Measurements from ENCODE around the gene HDAC7.
"Not testable (repeated sequence)": the region's sequence is repeated elsewhere in the genome, so short reads cannot be mapped to it uniquely, and the experiment has no call there.

HDAC7 gene

DNA sequence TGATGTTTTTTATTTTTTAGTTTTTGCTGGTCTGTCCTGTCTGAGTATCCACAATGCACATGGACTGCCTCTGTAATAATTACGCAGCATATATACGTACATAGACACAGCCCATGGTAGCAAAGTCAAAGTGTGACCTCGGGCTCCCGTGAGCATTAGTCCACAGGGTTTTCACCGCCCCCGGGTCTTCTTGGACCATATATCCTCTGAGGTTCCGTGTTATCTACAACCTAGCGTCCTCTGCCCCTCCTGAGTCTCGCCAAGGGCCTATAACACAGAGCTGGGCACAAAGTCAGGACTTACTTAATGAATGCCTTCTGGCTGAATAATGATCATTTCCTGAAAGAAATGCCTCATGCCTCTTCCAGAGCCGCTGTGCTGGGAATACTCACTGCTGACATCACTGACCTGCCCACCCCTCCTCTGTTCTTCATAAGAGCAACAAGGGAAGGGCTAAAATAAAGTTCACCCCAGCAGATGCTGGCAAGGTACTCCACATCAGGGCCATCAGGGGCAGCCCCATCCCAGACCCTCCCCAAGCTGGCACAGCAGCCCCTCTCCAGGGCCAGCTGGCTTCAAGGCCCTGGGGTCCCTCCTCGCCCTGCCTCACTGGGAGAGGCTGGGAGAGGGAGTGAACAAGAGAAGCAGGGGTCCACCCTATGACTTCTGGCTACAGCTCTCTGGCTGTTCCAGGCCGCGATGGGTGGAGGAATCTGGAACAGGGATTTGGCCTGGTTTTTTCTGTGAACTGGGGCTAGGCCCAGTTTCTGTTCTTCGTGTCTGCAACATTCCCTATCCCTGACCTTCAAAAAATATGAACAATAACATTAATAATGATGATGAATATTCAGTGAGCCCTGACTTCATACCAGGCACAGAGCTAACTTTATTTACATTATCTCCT is 7.9 kb downstream of the HDAC7 start:
- DNase-seq: no peak

DNA sequence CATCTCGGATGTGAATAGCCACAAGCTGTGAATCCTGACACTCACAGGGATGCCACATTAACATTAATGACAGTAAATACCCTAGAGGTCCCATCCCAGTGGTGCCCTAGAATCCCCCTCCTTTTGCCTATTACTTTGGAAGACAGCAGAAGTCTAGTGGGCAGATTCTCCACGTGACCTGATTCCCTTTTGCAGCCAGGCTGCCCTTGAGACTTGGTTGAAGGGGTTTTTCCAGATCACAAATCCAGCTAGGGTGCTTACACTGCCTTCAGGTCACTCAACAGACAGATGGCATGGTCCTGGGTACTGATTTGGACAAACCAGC is 8.7 kb downstream of the HDAC7 start:
- DNase-seq: no peak

DNA sequence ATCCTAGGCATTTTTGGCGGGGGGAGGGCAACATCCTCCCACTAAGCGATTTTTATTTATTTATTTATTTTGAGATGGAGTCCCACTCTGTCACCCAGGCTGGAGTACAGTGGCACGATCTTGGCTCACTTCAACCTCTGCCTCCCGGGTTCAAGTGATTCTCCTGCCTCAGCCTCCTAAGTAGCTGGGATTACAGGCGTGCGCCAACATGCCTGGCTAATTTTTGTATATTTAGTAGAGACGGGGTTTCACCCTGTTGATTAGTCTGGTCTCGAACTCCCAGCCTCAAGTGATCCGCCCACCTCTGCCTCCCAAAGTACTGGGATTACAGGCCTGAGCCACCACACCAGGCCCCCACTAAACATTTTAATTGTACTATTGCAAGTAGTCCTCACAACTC is 10.2 kb downstream of the HDAC7 start:
- DNase-seq: not testable (repeated sequence)

DNA sequence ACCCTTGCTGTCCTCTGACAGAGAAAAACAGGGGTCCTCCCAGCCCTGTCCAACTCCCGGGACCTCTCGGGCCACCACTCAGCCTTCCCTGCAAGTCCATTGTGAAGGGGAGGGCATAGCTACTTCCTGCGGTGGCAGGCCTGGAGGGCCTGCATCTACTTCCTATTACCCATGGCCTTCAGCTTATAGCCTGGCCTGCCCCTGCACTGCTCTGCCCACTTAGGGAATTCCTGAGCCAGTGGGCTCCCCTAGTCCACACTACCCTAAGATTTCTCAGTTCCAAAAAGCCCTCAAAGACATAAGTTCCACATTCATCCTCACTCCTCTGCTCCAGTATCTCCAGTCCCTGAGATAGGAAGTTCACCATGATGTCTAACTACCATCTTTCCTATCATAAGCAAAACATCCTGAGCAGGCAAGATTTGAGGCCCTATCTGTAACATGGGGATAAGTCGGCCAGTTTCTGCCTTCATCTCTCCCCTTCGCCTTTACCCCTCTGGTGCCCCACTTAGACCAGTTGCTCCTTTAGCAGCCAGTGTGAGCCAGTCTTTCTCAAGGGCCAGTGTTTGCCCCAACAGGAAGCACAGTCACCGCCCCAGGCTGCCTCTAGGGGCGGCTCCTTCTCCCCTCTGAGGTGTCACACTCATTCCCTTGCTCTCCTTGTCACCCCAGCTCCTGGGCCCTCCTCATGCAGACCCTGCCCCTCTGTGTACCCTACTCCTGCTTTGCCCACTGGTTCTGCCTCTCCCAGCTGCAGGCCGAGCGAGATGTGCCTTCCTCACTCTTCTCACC is 10.9 kb downstream of the HDAC7 start:
- DNase-seq: peak in 1 of 4 experiments; percentile 17

DNA sequence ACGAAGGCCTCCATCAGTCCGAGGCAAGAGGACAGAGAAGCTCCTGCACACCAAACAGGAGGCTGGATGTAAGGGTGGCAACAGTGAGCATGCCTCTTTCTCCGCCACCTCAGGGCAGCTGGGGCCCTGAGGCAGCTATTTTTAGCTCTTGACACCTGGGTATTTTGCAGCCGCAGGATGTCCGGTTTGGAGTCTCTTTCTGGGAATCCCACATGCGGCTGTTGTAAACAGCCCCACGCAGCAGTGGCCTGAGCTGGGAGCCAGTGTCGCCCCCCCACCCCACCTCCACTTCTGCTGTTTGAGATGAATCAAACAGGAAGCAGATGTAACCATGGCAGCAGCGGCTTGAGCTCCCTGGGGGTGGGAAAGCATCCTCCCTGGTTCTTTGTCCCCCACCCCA is 11.7 kb downstream of the HDAC7 start:
- DNase-seq: peak in 3 of 4 experiments; percentile 30 to 62 (median 59)

DNA sequence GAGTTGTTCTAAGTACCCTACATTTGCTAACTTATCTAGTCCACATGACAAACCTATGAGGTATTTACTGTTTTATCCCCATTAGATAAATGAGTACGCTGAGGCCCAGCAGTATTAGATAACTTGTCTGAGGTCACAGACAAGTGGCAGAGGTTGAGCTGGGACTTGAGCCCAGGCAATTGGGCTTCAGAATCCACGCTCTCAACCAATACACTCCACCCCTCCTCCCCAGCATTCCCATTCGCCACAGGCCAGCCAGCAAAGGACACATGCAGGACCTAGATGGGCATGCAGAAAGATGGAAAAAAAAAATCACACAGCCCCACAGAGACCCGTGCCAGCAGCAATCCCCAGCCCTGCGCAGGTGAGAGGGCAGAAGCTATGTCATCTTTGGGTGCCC is 12.4 kb downstream of the HDAC7 start:
- no peak for DNase-seq

DNA sequence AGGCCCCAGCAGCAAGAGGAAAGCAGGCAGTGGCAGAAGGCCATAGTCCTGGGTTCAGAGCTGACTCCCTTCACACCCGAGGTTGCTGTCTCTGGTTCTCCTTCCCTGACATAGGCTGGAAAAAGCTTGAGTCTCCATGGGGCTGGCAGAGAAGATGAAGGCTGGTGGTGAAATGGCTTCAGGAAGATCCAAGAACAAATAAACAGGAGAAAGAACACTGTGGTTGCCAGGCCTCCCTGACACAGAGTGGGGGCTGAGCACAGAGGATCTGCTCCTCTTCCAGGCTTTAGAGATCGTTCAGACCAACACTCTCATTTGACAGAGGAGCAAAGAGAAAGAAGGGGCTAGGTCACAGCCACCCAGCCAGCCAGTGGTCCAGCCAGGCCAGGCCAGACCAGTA is 14.3 kb downstream of the HDAC7 start:
- no peak for DNase-seq

DNA sequence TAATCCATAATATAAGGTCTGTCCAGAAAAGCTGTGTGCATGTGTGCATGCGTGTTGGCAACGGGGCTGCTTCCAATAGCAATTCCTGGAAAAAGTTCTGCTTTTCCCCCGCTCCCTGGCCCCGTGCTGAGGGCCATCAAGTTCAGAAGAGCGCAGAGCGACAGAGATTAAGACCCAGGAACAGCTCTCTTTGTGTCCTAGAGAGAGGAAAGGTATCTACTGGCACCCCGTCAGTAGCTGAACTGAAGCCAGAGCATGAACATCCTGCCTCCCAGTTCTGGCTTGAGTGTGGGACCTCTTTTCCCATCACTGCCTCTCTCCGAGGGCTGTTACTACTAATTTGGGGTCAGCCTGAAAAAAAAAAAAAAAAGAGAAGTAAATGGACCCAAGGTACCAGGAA is 15.5 kb downstream of the HDAC7 start:
- no peak for DNase-seq

DNA sequence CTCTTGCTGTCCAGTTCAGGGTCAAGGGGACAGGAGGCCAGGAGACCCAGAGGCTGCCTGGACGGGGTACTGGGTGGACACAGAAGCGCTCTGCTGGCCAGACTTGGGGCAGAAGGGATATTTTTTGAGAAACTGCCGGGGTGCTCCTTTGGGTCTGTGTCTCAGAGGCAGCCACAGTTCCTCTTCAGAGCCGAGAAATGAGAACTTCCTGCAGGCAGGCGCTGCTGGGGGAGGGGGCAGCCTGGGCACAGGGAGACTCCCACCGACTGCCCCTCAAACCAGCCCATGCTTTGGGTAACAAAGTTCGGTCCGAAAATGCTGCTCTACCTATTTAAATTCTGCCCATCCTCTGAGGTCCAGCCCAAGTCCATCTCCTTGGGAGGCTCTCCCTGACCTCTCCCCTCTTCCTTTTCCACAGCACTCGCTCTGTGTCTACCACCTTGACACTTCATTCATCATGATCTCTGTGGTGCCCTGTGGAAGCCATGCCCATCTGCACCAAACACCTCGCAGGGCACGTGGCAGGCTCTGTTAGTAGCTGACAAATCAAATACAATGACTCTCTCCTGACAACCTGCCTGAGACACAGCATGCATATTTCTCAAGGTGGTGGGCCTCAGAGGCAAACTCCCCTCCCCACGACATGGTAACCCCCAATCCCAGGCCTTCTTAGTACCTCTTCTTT is 16.4 kb downstream of the HDAC7 start:
- no peak for DNase-seq

DNA sequence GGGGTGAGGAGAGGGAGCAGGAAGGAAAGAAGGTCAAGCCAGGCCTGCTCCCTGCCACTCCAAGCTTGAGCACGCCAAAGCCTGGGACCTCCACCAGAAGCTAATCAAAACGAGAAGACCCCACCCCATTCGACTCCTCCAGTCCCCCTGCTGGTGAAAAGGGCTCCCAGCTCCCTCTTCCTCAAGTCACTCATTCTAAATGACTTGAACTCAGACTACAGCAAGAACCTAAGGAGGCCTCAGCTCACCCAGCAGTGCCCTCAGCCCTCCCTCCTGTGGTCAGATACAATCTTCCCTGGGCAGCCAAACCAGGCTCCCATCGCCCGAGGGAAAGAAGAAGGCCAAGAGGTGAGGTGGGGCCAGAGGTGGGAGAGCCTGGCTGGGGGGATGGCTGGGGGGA is 17.4 kb downstream of the HDAC7 start:
- DNase-seq: no peak

DNA sequence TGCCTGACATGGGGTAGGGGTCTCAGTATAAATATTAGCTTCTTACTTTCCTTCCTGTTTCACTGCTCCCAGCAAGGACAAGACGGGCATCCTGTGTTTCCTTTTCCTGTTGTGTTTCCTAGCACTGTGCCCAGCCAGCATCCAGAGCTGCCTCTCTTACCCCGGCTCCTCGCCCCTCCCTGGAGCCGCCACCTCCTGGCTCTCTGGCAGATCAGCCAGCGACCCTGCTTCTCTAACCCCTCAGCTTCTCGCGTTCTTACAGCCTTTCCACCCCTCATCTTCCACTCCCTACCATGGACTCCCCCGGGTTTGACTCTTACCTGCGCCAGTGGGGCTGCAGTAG is 17.8 kb downstream of the HDAC7 start:
- DNase-seq: no peak

DNA sequence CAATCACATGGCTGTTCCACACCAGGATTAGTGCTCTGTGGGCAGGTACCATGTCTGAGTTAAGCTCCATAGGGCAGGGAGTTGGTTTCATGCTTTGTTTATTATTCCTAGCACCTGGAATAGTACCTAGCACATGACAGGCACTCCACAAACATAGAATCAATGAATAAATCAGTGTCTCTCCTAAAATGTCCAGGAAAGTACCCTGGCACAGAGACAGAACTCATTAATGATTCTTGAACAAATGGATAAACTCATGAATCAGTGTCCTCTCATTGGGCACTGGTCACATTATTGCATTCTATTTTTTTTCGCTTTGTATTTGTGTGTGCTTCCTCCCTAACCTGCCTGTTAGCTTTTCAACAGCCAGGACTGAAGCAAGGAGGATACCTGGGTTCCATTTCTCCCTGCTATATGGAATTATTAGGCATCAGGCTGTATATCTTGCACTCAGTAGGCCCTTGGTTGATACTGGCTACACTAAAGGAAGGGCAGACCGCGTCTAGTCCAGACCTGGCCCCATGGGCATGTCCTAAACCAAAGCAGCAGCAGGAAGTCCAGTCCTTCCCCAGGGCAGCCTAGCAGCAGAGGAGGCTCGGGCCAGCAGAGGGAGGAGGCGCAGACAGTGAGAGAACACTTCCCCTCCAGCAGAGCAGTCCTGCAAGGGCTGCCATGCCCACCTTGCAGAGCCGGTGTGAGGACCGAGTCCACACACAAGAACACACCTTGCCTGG is 18.4 kb downstream of the HDAC7 start:
- no peak for DNase-seq

DNA sequence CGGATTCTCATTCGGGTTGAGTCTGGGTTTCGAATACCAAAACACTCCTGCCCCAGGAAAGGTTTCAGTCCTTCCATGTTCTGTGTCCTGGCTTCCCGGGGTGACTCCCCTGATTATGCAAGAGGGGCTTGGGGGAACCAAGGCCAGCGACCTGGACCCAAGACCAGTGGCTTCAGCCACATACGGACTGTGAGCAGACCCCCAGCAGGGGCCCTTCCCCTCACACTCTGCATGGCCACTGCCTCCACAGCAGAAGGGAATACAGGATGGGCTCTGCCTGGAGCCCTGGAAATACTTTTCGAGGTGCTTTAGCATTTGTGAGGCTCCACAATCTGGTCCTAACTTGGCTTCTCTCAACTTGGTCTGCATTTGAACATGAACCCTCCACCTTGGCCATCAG is 19.1 kb downstream of the HDAC7 start:
- DNase-seq: no peak

DNA sequence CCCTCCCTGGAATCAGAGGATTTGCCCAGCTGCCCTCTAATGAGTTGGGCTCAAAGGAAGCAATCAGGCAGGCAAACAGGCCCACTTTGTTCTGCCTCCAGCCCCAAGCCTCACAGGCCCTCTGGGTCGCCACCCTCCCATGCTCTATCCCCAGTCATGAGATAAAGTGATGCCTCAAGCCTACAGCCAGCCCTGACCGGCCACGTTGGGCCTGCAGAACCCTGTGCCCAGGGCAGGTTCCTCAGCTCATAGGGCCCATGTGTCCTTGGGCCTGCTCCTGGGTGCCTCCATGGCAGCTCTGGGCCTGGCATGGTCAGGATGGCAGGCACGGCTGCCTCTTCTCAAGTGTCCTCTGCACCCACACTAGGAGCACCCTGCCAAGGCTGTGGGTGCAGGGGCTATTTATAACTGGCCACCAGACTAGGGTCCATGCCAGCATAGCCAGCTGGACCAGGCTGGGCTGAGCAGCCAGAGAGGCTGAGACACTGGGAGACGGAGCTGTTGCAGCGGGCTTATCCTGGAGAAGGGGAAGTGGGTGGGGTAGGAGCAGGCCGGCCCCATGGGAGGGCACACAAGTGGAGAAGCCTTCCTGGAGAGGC is 20.2 kb downstream of the HDAC7 start:
- no peak for DNase-seq

DNA sequence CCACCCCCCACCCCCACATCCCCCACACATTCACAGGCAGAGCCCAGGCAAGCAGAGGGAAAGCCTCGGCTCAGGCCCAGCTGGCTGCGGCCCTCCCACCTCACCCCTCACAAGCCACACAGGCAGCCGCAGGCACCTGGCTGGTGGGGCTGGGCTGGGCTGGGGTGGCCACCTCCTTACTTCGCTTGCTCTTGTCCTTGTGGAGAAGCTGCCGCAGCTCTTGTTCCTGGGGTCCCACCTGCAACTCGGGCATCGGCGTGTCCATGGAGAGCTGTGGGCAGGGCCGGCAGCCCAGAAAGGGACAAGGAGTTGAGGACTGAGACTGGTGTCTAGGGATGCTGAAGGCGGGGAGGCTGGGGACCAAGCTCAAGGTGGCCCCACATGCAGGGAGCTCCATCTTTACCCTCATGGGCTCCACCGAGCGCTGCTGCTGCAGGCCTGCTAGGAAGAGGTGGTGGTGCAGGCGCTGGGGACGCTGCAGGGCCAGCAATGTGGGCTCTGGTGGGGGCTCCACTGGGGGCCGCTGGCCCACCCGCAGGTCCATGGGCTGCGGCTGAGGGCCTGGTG is 21.2 kb downstream of the HDAC7 start:
- no peak for DNase-seq

DNA sequence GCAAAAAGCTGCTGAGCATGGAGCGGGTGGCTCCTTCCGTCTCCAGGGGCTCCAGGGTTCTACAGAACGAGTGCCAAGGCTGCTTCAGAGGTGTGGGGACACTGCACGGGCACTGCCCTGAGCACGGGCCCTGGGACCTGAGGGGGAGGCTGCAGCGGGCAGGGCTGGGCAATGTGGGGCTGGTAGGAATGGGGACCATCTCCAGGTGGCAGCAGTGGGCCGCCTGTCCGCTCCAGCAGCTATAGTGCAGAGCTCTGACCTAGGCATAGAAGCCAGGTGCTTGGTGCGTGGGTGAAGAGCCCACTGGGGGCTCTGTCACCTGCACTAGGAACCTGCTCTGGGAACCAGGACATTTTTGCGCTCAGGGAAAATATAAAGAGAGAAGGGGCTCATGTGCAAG is 22.3 kb downstream of the HDAC7 start:
- DNase-seq: peak in 1 of 4 experiments; percentile 38

DNA sequence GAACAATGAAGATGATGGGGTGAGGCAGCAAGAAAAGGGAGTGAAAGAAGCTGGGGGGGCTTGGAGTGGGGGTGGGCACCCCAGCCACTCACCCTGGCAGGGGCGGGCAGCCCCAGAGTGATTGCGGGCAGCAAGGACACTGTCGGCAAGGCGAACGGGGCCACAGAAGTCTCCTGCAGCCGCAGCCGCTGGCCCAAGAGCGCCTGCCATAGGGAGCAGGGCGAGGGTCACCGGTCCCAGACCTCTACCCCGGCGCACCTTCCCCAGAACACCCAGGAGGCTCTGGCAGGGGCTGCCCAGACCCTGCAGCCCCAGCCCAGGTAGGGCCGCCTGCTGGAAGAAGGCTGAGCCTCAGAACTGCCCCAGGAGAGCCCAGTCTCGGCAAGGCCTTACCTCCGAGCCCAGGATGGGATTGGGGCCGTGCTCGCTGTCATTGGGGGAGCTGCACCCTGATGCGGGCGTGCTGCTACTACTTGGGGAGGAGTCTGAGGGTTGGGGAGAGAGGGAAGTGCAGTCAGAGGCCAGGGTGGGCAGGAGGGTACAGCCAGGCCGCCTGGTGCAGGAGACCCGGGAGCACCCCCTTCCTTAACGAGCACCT is 23.8 kb downstream of the HDAC7 start:
- DNase-seq: no peak

DNA sequence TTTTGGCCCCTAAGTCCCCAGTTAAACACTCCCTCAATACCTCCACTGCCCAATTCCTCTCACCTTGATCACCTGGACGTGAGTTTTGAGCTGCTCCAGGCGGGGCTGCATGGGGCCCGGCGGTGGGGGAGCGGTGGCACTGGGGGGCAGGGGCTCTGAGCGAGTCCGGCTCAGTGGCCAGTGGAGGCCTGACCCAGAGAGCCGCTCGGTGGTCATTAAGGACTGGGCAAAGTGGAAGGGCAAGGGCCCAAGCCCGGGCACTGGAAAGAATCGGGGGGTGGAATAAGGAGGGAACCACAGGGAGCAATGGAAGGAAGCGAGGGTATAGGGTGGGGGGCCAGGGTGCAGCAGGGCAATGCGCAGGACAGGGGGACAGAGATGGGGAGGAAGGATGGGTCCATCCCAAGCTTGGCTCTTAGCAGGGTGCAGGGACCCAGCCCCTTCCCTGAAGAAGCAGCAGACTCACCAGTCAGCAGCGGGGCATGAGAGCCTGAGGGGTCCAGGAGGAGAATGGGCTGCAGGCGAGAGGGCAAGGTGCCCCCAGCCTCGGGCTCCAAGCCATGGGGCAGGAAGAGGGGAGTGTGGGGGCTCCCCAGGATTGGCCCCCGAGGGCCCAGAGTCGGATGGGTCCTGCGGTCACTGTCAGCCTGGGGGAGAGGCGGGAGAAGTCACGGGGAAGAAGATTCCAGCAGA is 24.4 kb downstream of the HDAC7 start:
- no peak for DNase-seq

DNA sequence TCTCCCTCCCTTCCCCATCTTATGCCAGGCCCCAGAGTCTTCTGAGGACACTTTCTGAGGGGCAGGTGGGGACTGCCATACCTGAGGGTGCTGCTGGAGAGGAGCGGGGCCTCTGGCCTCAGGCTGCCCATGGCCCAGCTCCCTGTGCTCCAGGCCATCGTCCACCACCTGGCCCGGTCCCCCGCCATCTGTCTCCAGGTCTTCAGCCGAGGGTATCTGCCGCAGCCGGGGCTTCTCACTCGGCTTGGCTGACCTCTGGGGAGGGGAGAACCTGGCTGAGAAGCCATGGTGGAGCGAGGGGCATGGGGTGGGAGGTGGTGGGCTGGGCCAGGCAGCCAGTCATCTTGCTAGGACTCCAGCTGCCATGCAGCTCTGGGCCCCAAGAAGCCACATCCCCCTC is 25.0 kb downstream of the HDAC7 start:
- no peak for DNase-seq

DNA sequence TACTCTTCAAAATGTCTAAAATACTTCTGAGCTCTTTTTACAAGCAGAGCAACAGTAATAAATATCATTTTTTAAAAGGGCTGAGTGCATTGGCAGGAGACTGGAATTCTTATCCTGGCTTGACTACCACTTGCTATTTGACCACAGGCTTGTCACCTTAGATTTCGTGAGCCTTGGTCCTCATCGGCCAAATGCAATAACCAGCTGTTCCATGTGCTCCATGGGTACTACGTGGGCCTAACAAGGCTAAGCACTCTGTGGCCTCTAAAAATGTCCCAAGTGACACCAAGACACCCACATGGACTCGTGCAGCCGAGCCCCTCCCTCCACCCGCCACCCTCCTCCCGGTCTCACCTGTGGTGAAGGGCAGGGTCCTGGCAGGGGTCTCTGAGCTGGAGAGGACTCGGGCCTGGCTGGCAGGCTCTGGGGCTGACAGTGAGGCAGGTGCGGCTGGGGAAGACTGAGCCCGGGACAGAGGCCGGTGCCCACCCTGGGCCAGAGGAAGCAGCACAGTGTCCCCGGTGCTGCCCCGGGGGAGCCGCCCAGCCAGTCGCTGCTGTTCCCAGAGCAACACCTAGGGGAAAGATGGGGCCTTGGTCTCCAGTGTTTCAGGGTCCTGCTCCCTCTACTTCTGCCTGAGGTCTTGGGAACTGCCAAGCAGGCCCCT is 26.6 kb downstream of the HDAC7 start:
- DNase-seq: no peak

DNA sequence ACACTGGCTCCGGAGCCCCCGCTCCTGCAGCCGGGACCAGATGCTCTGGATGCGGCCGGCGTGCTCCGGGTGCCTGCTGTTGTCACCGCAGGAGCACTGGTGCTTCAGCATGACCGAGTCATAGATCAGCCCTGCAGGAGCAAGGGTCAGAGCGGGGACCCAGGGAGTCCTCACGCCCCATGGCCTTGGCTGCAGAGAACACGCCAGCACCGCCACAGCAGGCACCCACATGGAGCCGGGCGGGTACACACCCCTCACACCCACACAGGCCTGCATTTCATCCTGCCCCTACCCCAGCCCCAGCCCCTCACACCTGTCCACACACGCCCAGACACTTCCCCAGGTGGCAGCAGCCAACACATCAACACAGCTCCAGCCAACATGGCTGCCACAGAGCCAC is 27.8 kb downstream of the HDAC7 start:
- no peak for DNase-seq

All from activated naive CD4-positive, alpha-beta T cell (primary cell).